ENCODE results near the gene PDZD7.

The PDZD7 gene

DNA sequence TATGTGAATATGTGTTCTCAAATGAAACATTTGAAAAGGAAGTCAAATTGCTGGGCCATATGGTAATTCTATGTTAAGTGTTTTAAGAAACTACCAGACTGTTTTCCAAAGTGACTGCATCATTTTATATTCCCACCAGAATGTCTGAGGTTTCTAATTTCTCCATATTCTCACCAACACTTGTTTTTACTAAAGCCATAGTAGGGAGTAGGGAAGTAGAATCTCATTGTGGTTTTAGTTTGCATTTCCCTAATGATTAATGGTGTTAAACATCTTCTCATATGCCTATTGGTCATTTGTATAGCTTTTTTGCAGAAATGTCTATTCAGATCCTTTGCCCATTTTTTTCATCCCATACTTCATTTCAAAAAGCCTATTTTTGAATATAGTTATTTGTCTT, 70.7 kb downstream of the PDZD7 start:
- Histone ChIP-seq H3K9ac (ENCODE audit: low read length) (no peak overlapping the region), H3K36me3 (ENCODE audit: control insufficient read depth, low read depth, low read length) (peaks cover 44% of the 10 kb centered on the region), H3K27me3 (ENCODE audit: control insufficient read depth, insufficient read depth, low read length) (no peaks in the 10 kb centered on the region), H3K4me3 (ENCODE audit: low read length) (no peak overlapping the region), H3K9me3 (ENCODE audit: control insufficient read depth, low read depth, low read length) (no peaks in the 10 kb centered on the region), H3K4me1 (ENCODE audit: control insufficient read depth, low read depth, low read length) (no peaks in the 10 kb centered on the region), H3K27ac (ENCODE audit: low read length) (no peak overlapping the region)
